GM12873 (cell line): Measurements from ENCODE around the gene HAGHL.

ENCODE experiments used
- TF ChIP-seq, protein P1 (sequence below): IDR thresholded peaks from 2 replicates; pipeline ENCODE4 v1.5.1; 2012; ENCODE audit warnings: low read depth, mild to moderate bottlenecking, moderate library complexity, low read length, control low read depth; ENCODE audit not compliant: insufficient read depth; ENCODE audit errors: missing control alignments

HAGHL gene

DNA sequence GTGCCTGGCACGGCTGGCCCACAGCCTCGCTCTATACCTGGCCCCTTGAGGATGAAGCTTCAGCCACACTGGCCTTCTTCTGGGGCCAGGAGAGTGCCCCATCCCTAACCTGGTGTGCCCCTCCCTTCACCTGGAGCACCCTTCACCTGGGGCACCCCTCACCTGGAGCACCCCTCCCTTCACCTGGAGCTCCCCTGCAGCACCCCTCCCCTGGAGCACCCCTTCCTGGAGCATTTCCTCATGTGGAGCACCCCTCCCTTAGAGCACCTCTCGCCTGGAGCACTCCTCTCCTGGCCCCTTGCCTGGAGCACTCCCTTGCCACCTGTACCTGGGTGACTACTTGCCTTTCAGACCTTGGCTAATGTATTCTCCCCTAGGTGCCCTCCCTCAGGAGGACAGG lies 18.9 kb upstream of the HAGHL start:
- TF ChIP-seq, protein P1, sequence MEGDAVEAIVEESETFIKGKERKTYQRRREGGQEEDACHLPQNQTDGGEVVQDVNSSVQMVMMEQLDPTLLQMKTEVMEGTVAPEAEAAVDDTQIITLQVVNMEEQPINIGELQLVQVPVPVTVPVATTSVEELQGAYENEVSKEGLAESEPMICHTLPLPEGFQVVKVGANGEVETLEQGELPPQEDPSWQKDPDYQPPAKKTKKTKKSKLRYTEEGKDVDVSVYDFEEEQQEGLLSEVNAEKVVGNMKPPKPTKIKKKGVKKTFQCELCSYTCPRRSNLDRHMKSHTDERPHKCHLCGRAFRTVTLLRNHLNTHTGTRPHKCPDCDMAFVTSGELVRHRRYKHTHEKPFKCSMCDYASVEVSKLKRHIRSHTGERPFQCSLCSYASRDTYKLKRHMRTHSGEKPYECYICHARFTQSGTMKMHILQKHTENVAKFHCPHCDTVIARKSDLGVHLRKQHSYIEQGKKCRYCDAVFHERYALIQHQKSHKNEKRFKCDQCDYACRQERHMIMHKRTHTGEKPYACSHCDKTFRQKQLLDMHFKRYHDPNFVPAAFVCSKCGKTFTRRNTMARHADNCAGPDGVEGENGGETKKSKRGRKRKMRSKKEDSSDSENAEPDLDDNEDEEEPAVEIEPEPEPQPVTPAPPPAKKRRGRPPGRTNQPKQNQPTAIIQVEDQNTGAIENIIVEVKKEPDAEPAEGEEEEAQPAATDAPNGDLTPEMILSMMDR = no peak

DNA sequence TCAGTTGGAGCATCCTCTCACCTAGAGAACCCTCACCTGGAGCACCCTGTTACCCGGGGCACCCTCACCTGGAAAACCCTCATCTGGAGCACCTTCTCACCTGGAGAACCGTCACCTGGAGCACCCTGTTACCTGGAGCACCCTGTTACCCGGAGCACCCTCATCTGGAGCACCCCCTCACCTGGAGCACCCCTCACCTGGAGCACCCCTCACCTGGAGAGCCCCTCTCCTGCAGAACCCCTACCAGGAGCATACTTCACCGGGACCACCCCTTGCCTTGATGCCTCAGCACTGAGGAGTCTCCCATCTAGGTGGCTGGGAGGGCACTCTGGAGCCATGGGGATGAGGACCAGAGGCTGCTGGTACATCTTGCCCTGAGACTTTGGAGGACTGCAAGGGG lies 17.9 kb upstream of the HAGHL start:
- TF ChIP-seq, protein P1 = no peak

GRCh38 chr16:709566-710499 lies 17.1 kb upstream of the HAGHL start:
- TF ChIP-seq, protein P1 = peak; percentile 2

DNA sequence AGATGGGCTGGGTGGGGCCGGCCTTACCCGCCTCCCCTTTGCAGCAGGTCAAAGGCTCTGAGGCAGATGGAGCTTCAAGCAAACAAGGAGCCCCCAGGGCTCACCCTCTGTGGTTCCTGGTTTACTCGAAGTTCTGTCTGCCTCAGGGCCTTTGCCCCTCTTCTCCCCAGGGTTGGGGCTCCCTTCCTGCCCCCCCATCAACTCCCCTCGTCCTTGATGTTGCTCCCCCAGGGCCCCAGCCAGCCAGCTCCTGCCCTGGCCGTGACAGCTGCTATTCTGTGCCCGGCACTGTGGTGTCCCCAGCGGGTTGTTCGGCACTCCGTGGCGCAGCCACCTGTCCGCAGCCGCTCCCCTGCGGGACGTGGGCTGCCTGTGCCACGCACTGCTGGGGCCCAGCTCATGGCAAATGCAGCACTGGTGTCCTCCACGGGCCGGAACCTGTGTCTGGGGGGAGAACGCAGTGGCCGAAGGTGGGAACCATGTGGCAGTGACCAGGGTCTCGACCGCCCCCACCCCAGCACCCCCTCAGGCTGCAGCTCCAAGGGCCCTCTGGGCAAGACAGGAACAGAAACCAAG lies 16.3 kb upstream of the HAGHL start:
- TF ChIP-seq, protein P1 = no peak

DNA sequence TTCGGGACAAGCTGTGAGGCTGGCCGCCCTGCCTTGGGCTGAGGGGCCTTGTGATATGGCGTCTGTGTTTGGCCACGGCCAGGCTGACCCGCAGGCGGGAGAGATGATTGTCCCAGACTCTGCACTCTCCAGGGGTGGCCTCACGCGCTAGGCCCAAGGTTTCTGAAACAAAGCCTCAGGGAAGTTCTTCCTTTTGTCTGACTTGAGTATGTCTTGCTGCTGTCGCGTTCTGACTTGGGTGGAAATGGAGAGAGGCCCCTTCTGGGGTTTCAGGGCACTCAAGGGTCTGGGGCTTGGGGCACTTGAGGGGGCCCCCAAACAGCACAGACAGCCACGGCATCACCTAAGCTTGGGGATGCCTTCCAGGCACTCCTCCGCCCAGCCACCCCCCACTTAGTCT lies 15.8 kb upstream of the HAGHL start:
- TF ChIP-seq, protein P1 = no peak

- TF ChIP-seq, protein P1 = peak; percentile 95
These were observed 15.2 kb upstream of the HAGHL start for GRCh38 chr16:711548-712320.
